ENCODE results near the gene SMS. TPM values are rescaled to one million over a fixed set of nuclear protein-coding genes. Genes with fewer than 3 reads are reported as not detected.
"Not testable (repeated sequence)": the region's sequence is repeated elsewhere in the genome, so short reads cannot be mapped to it uniquely, and the experiment has no call there.

SMS gene
- total RNA-seq, 2 experiments from 2014 or later: 17.8 to 19.6 TPM

DNA sequence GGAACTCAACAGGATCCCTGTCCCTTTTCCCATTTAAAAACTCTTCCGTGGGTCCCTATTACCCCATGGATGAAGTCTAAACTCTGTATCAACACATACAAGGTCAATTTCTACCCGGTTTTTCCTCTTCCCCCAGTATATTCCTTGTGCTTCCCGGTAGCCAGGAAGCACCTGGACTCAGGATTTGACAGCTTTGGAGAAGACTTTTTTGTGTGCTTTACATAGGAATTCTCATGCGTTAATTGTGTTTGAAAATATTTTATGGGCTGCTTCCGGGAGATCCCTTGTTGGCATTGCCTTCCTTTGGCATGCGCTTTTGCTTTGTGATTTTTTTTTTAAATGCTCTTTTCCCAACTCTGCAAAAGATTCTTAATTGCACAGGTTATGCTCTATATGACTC, 7.2 kb downstream of the SMS start:
- POLR2A ChIA-PET: no interaction called here
- intact Hi-C loops (cut with DNase I, micrococcal nuclease): no loop called here

DNA sequence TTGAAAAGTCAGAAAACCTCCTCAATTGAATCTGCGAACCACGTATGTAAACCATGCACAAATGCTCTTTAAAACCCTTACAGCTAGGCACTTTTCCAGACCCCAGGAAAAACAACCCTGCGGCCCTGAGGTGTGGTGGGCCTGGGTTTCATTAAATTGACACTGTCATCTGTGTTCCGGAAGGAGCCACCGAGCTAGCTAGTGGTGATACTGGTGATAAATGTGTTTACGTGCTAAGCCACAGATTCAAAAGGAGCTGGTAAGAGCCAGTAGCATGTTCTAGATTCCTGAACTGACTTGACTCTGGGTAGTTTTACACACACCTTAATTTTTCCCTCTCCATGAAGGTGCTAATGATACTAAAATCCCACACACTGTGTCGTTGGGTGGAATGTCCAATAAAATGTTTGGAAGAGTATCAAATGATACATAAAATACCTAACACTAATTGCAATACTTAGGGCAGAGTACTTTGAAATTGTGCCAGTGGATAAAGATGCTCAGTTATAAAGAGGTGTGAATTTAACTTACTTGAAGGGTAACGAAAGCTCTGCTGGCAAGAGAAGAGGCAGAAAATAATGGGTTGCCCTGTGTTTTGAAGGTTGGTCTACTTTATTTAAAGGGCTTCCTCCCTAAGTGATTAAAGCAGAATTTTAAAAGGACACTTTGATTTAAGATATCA, 8.5 kb downstream of the SMS start:
- Histone ChIP-seq H3K4me3 (ENCODE audit: low read length) (no peak overlapping the region), H3K27me3 (ENCODE audit: control insufficient read depth in 1 of 2, insufficient read depth in 2 of 2, low read length in 2 of 2) (no peaks in the 10 kb centered on the region), H3K4me1 (ENCODE audit: insufficient read depth, low read length) (peaks cover 8% of the 10 kb centered on the region), H3K36me3 (ENCODE audit: insufficient read depth, low read length) (no peaks in the 10 kb centered on the region), H3K9me3 (ENCODE audit: control insufficient read depth in 1 of 2, insufficient read depth in 1 of 2, low read length in 2 of 2) (no peaks in the 10 kb centered on the region), H3K27ac (ENCODE audit: low read depth in 1 of 2, low read length in 2 of 2) (no peak overlapping the region)
- ChIA-PET POLR2A (no interaction called here), CTCF (no interaction called here)
- TF ChIP-seq, protein P1, sequence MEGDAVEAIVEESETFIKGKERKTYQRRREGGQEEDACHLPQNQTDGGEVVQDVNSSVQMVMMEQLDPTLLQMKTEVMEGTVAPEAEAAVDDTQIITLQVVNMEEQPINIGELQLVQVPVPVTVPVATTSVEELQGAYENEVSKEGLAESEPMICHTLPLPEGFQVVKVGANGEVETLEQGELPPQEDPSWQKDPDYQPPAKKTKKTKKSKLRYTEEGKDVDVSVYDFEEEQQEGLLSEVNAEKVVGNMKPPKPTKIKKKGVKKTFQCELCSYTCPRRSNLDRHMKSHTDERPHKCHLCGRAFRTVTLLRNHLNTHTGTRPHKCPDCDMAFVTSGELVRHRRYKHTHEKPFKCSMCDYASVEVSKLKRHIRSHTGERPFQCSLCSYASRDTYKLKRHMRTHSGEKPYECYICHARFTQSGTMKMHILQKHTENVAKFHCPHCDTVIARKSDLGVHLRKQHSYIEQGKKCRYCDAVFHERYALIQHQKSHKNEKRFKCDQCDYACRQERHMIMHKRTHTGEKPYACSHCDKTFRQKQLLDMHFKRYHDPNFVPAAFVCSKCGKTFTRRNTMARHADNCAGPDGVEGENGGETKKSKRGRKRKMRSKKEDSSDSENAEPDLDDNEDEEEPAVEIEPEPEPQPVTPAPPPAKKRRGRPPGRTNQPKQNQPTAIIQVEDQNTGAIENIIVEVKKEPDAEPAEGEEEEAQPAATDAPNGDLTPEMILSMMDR (IDR thresholded peaks at IDR 0.05): no peak
- H3K27me3 Mint-ChIP-seq: no peaks in the 10 kb centered on the region
- peaks cover 33% of the 10 kb centered on the region for H3K4me1 Mint-ChIP-seq (ENCODE audit: low read depth)
- H3K36me3 Mint-ChIP-seq (ENCODE audit: low read depth): no peaks in the 10 kb centered on the region
- no peaks in the 10 kb centered on the region for H3K9me3 Mint-ChIP-seq
- intact Hi-C loops (cut with DNase I, micrococcal nuclease): no loop called here
- H3K4me3 Mint-ChIP-seq: no peak overlapping the region
- peak in 1 of 14 experiments; percentile 31 for DNase-seq
- peak overlapping the region; percentile 30 for H3K27ac Mint-ChIP-seq
- ATAC-seq (ENCODE audit: poor library complexity): no peak

More for the DNA sequence above, 7.2 kb downstream of the SMS start:
- no peak overlapping the region for H3K27ac Mint-ChIP-seq
- ATAC-seq (ENCODE audit: poor library complexity) (no peak), DNase-seq (no peak)
- H3K4me1 Mint-ChIP-seq (ENCODE audit: low read depth): peaks cover 44% of the 10 kb centered on the region
- Histone ChIP-seq H3K4me3 (ENCODE audit: low read length) (no peak overlapping the region), H3K27ac (ENCODE audit: low read depth in 1 of 2, low read length in 2 of 2) (no peak overlapping the region), H3K36me3 (ENCODE audit: insufficient read depth, low read length) (no peaks in the 10 kb centered on the region), H3K27me3 (ENCODE audit: control insufficient read depth in 1 of 2, insufficient read depth in 2 of 2, low read length in 2 of 2) (no peaks in the 10 kb centered on the region), H3K4me1 (ENCODE audit: insufficient read depth, low read length) (peaks cover 19% of the 10 kb centered on the region), H3K9me3 (ENCODE audit: control insufficient read depth in 1 of 2, insufficient read depth in 1 of 2, low read length in 2 of 2) (no peaks in the 10 kb centered on the region)
- H3K9me3 Mint-ChIP-seq: no peaks in the 10 kb centered on the region
- TF ChIP-seq, protein P1 (IDR thresholded peaks at IDR 0.05): no peak
- no peaks in the 10 kb centered on the region for H3K36me3 Mint-ChIP-seq (ENCODE audit: low read depth)
- H3K4me3 Mint-ChIP-seq: peak overlapping the region; percentile 25
- CTCF ChIA-PET: no interaction called here
- H3K27me3 Mint-ChIP-seq: no peaks in the 10 kb centered on the region

DNA sequence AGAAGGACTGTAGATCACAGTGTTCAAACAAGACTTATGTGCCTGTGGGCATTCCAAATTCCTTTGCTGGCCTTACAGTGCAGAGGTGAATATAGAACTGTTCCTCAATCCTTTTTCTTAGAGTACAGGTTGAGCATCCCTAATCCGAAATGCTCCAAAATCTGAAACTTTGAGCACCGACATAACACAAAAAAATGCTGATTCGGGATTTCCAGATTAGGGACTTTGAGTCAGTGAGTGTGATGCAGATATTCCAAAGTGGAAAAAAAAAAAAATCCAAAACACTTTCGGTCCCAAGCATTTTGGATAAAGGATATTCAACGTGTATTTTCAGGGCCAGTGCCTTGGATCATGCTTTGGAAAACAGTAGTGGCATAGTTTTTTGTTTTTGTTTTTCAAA, 9.2 kb downstream of the SMS start:
- Histone ChIP-seq H3K36me3 (ENCODE audit: insufficient read depth, low read length) (no peaks in the 10 kb centered on the region), H3K9me3 (ENCODE audit: control insufficient read depth in 1 of 2, insufficient read depth in 1 of 2, low read length in 2 of 2) (no peaks in the 10 kb centered on the region), H3K4me1 (ENCODE audit: insufficient read depth, low read length) (peaks cover 5% of the 10 kb centered on the region), H3K27me3 (ENCODE audit: control insufficient read depth in 1 of 2, insufficient read depth in 2 of 2, low read length in 2 of 2) (no peaks in the 10 kb centered on the region), H3K4me3 (ENCODE audit: low read length) (no peak overlapping the region), H3K27ac (ENCODE audit: low read depth in 1 of 2, low read length in 2 of 2) (no peak overlapping the region)
- ATAC-seq (ENCODE audit: poor library complexity) (no peak), DNase-seq (no peak)
- Mint-ChIP-seq H3K27ac (no peak overlapping the region), H3K9me3 (no peaks in the 10 kb centered on the region), H3K4me3 (no peak overlapping the region), H3K4me1 (ENCODE audit: low read depth) (peaks cover 33% of the 10 kb centered on the region), H3K36me3 (ENCODE audit: low read depth) (no peaks in the 10 kb centered on the region), H3K27me3 (no peaks in the 10 kb centered on the region)
- ChIA-PET POLR2A (no interaction called here), CTCF (interaction anchor here (1.8 kb wide), 1 partner anchor 35 kb away, joined by 4 read pairs; no protein-coding TSS in a partner anchor)
- TF ChIP-seq, protein P1 (IDR thresholded peaks at IDR 0.05): no peak
- intact Hi-C loops (cut with DNase I, micrococcal nuclease): no loop called here

DNA sequence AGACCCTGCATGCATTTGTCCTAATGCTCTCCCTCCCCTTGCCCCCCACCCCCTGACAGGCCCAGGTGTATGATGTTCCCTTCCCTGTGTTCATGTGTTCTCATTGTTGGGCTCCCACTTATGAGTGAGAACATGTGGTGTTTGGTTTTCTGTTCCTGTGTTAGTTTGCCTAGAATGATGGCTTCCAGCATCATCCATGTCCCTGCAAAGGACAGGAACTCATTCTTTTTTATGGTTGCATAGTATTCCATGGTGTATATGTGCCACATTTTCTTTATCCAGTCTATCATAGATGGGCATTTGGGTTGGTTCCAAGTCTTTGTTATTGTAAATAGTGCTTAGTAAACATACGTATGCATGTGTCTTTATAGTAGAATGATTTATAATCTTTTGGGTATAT, 10.0 kb downstream of the SMS start:
- H3K36me3 Mint-ChIP-seq (ENCODE audit: low read depth); POLR2A ChIA-PET; H3K9me3 ChIP-seq (ENCODE audit: control insufficient read depth in 1 of 2, insufficient read depth in 1 of 2, low read length in 2 of 2); DNase-seq; H3K36me3 ChIP-seq (ENCODE audit: insufficient read depth, low read length); intact Hi-C loops (cut with DNase I, micrococcal nuclease); H3K27ac ChIP-seq (ENCODE audit: low read depth in 1 of 2, low read length in 2 of 2); H3K27me3 ChIP-seq (ENCODE audit: control insufficient read depth in 1 of 2, insufficient read depth in 2 of 2, low read length in 2 of 2); H3K9me3 Mint-ChIP-seq; H3K4me3 ChIP-seq (ENCODE audit: low read length); H3K27ac Mint-ChIP-seq; H3K27me3 Mint-ChIP-seq; H3K4me3 Mint-ChIP-seq; H3K4me1 ChIP-seq (ENCODE audit: insufficient read depth, low read length); ATAC-seq (ENCODE audit: poor library complexity): not testable (repeated sequence)
- peaks cover 33% of the 10 kb centered on the region for H3K4me1 Mint-ChIP-seq (ENCODE audit: low read depth)
- CTCF ChIA-PET: interaction anchor here (1.8 kb wide), 1 partner anchor 34 kb away, joined by 4 read pairs; no protein-coding TSS in a partner anchor
